GM12873 (cell line): ENCODE data around the gene AGPAT4.

Experiments used
- TF ChIP-seq, protein P1 (sequence below): IDR thresholded peaks from 2 replicates; pipeline ENCODE4 v1.5.1; 2012; ENCODE audit warnings: low read depth, mild to moderate bottlenecking, moderate library complexity, low read length, control low read depth; ENCODE audit not compliant: insufficient read depth; ENCODE audit errors: missing control alignments

The AGPAT4 gene

DNA sequence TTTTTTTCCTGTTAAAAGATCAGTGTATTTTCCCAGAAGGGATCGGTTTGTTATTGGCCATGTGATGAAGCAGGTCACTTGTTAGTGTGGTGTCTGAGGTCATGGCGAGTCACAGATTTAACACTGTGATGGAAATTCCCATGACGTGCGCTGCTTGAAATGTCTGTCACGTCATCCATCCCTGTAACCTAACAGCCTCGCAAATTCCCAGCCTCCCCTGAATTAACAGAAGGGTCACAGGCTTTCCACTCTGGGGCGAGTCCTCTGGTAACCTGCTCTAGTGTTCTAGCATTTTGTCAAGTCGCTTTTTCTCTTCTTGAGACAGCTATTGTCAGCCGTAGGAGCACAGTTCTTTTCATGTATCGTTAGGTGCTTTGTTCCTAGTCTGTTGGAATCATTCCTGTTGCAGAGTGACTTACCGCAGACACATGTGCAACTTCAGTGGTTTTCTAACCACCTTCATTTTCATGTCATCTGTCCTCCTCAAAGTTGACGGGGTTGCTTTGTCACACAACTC is 145.1 kb downstream of the AGPAT4 start:
- TF ChIP-seq, protein P1, sequence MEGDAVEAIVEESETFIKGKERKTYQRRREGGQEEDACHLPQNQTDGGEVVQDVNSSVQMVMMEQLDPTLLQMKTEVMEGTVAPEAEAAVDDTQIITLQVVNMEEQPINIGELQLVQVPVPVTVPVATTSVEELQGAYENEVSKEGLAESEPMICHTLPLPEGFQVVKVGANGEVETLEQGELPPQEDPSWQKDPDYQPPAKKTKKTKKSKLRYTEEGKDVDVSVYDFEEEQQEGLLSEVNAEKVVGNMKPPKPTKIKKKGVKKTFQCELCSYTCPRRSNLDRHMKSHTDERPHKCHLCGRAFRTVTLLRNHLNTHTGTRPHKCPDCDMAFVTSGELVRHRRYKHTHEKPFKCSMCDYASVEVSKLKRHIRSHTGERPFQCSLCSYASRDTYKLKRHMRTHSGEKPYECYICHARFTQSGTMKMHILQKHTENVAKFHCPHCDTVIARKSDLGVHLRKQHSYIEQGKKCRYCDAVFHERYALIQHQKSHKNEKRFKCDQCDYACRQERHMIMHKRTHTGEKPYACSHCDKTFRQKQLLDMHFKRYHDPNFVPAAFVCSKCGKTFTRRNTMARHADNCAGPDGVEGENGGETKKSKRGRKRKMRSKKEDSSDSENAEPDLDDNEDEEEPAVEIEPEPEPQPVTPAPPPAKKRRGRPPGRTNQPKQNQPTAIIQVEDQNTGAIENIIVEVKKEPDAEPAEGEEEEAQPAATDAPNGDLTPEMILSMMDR: no peak

DNA sequence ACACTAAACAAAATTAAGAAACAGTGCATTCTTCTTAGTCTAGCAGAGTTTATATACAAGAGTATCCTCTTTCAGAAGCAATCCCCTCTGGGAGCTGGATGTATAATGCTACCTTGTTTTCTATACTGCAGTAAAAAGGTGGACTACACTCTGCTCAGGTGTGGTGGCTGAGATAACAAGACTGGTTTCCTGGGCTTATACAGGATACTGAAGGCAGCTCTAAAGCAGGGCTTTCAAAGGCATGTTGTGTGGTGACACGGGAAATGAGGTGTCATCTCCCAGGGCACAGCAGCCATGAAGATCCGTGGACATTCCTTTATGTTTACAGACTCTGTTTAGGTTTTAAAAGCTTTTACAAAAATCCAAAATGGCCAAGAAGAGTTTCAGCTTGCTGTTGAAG is 145.6 kb downstream of the AGPAT4 start:
- TF ChIP-seq, protein P1: no peak

DNA sequence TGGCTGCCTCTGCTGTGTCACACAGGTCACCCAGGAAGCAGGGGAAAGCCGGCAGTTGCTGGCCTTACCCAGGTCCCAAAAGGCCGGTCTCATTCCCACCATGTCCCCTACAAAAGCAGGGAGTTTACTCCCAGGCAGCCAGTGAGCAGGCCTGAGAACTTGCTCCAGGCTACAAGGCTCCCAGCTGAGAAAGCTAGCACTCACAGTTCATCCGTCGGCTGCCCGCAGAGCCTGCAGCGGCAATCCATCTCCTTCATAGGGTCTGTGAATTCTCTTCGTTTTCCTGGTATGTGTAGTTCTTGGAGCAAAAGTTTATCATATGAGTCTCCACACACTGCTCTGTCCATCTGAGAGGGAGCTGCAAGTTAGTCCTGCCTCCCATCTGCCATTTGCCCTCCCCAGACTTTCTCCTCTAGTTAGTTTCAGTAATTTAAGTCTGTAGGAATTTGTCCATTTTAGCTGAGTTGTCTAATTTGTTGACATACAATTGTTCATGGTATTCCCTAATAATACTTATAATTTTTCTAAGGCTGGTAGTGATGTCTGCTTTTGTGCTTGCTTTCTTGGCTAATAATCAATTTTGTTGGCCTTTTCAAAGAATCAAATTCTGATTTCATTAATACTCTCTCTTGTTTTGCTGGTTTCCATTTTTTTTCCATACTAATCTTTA is 146.7 kb downstream of the AGPAT4 start:
- TF ChIP-seq, protein P1: no peak

DNA sequence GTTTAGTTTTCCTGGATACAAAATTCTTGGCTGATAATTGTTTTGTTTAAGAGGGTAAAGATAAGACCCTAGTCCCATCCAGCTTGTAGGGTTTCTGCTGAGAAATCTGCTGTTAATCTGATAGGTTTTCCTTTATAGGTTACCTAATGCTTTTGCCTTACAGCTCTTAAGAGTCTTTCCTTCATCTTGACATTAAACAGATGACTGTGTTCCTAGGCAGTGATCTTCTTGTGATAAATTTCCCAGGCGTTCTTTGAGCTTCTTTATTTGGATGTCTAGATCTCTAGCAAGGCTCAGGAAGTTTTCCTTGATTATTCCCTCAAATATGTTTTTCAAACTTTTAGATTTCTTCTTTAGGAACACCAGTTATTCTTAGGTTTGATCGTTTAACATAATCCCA is 148.3 kb downstream of the AGPAT4 start:
- TF ChIP-seq, protein P1: no peak

DNA sequence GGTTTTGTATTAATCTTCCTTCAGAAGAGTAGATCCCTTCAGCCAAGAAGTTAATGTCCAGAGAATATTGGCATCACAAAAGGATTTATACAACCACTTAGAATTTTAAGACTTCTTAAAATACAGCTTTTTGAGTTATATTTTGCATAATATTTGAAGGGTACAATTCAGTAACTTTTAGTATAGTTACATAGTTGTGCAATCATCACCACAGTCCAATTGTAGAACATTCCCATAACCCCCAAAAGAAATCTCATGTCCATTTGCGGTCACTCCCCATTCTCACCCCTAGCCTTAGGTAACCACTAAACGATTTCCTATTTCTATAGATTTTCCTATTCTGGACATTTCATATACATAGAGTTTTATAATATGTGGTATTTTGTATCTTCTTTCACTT is 155.9 kb downstream of the AGPAT4 start:
- TF ChIP-seq, protein P1: no peak

DNA sequence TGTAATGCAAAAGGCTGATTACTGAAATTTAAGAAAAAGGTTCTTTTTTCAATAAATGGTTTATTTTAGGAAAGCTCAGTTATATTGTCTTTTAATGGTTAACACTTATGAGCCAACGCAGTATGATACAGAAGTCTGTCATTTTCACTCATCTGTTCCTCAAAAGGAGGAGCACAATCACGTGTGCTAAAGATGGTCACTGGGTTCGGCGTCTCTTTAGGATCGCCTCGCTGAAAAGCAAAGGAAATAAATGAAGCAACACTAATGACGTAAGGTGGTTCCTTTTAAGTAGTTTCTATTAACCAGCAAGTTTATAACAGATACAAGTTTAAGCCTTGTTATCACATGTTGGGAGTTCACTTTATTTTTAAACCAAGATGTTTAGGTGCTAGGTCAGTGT is 156.6 kb downstream of the AGPAT4 start:
- TF ChIP-seq, protein P1: no peak

DNA sequence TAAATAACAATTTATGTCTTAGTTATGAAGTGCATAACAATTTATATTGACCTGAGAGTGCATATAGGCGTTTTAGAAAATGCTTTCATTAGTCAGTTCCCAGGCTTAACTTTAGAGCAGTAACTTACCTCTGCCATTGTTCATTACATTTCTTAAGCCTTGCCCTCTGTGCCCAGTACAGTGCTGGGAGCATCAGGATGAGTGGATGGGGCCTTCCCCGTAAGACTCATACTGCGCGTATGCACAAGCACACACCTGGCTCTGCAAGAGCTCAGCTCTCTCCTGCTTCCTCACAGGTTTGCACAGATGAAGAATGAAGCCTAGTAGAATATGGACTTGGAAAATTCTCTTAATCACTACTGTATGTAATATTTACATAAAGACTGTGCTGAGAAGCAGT is 157.3 kb downstream of the AGPAT4 start:
- TF ChIP-seq, protein P1: no peak
